Activated CD4-positive, alpha-beta T cell treated with anti-CD3 and anti-CD28 coated beads, Interleukin-2, amount 50 U/mL, for 48 hours (primary cell): ENCODE measurements around the gene PLA2G15.

ENCODE experiments used
- DNase-seq, 2 experiments: peaks; one replicate each; pipeline ENCODE4 v3.0.0-alpha.2; 2020

The PLA2G15 gene

GRCh38 chr16:68299571-68300453 is 54.6 kb downstream of the PLA2G15 start:
- DNase-seq, result no peak

- DNase-seq, result no peak
Measured at GRCh38 chr16:68300734-68301459, 55.7 kb downstream of the PLA2G15 start.

GRCh38 chr16:68306633-68307032 is 61.5 kb downstream of the PLA2G15 start:
- DNase-seq, result no peak

GRCh38 chr16:68309799-68310198 is 64.6 kb downstream of the PLA2G15 start:
- DNase-seq, result no peak

- DNase-seq, result no peak
Measured at GRCh38 chr16:68310437-68310773, 65.2 kb downstream of the PLA2G15 start.
